H9 (cell line): ENCODE results near the gene PHACTR1. TPM values are rescaled to one million over a fixed set of nuclear protein-coding genes. Genes with fewer than 3 reads are reported as not detected.

ENCODE experiments used
- DNase-seq: peaks from one replicate; pipeline ENCODE4 v3.0.0-alpha.2; 2017
- H2AFZ ChIP-seq: one replicate; pipeline ENCODE4 v1.6.1; 2013; ENCODE audit warnings: mild to moderate bottlenecking, low read length, control low read depth, moderate library complexity
- H2AK5ac ChIP-seq: 2 replicates; pipeline ENCODE4 v1.6.1; 2013; ENCODE audit warnings: low read length, control low read depth, mixed read lengths; ENCODE audit not compliant: insufficient read length
- H2BK120ac ChIP-seq: one replicate; pipeline ENCODE4 v1.6.1; 2013; ENCODE audit warnings: low read depth, mild to moderate bottlenecking, low read length, control low read depth, inconsistent platforms; ENCODE audit not compliant: poor library complexity, severe bottlenecking
- H2BK12ac ChIP-seq: 2 replicates; pipeline ENCODE4 v1.6.1; 2013; ENCODE audit warnings: low read length, control low read depth, mixed read lengths, low read depth; ENCODE audit not compliant: insufficient read length
- H2BK15ac ChIP-seq: 2 replicates; pipeline ENCODE4 v1.6.1; 2013; ENCODE audit warnings: low read depth, low read length, control low read depth
- H2BK20ac ChIP-seq: one replicate; pipeline ENCODE4 v1.6.1; 2013; ENCODE audit warnings: low read depth, mild to moderate bottlenecking, low read length, control low read depth, inconsistent platforms; ENCODE audit not compliant: poor library complexity, severe bottlenecking
- H2BK5ac ChIP-seq: 2 replicates; pipeline ENCODE4 v1.6.1; 2013; ENCODE audit warnings: low read length, control low read depth, mixed read lengths; ENCODE audit not compliant: insufficient read length
- H3K14ac ChIP-seq: 2 replicates; pipeline ENCODE4 v1.6.1; 2013; ENCODE audit warnings: low read length, control low read depth; ENCODE audit not compliant: insufficient read depth
- H3K18ac ChIP-seq: 2 replicates; pipeline ENCODE4 v1.6.1; 2013; ENCODE audit warnings: low read depth, mild to moderate bottlenecking, mixed read lengths, low read length, control low read depth; ENCODE audit not compliant: insufficient read length
- H3K23ac ChIP-seq: 2 replicates; pipeline ENCODE4 v1.6.1; 2013; ENCODE audit warnings: low read length, control low read depth, mixed read lengths, low read depth; ENCODE audit not compliant: insufficient read length
- H3K23me2 ChIP-seq: 2 replicates; pipeline ENCODE4 v1.6.1; 2013; ENCODE audit warnings: low read depth, mild to moderate bottlenecking, mixed read lengths, low read length, control low read depth; ENCODE audit not compliant: insufficient read length, poor library complexity, severe bottlenecking
- H3K27ac ChIP-seq: 2 replicates; pipeline ENCODE4 v1.5.1; 2013; ENCODE audit warnings: low read length, control low read depth, mixed read lengths, low read depth; ENCODE audit not compliant: insufficient read length
- H3K27me3 ChIP-seq: 2 replicates; pipeline ENCODE4 v1.6.1; 2013; ENCODE audit warnings: low read length, control low read depth, inconsistent platforms; ENCODE audit not compliant: insufficient read depth
- H3K4ac ChIP-seq: 2 replicates; pipeline ENCODE4 v1.6.1; 2013; ENCODE audit warnings: low read depth, mild to moderate bottlenecking, control low read depth, inconsistent platforms, low read length, moderate library complexity
- H3K4me1 ChIP-seq: 2 replicates; pipeline ENCODE4 v1.6.1; 2013; ENCODE audit warnings: low read length, control low read depth, inconsistent platforms; ENCODE audit not compliant: insufficient read depth
- H3K4me2 ChIP-seq: 2 replicates; pipeline ENCODE4 v1.6.1; 2013; ENCODE audit warnings: low read length, control low read depth, mixed read lengths; ENCODE audit not compliant: insufficient read length, insufficient read depth
- H3K56ac ChIP-seq: 2 replicates; pipeline ENCODE4 v1.6.1; 2013; ENCODE audit warnings: low read depth, mild to moderate bottlenecking, mixed read lengths, low read length, control low read depth; ENCODE audit not compliant: insufficient read length
- H3K79me1 ChIP-seq: 2 replicates; pipeline ENCODE4 v1.6.1; 2013; ENCODE audit warnings: low read depth, mild to moderate bottlenecking, moderate library complexity, low read length, control low read depth, inconsistent platforms; ENCODE audit not compliant: insufficient read depth, poor library complexity, severe bottlenecking
- H3K79me2 ChIP-seq: 2 replicates; pipeline ENCODE4 v1.6.1; 2013; ENCODE audit warnings: low read length, control low read depth, inconsistent platforms; ENCODE audit not compliant: insufficient read depth
- H3K9ac ChIP-seq: 2 replicates; pipeline ENCODE4 v1.6.1; 2013; ENCODE audit warnings: low read length, control low read depth, mixed read lengths; ENCODE audit not compliant: insufficient read length; ENCODE audit errors: extremely low read depth
- H3K9me3 ChIP-seq: one replicate; pipeline ENCODE4 v1.6.1; 2013; ENCODE audit warnings: low read depth, low read length, inconsistent platforms; ENCODE audit not compliant: control insufficient read depth
- H3T11ph ChIP-seq: one replicate; pipeline ENCODE4 v1.6.1; 2013; ENCODE audit warnings: mild to moderate bottlenecking, low read length, control low read depth, inconsistent platforms
- H4K20me1 ChIP-seq: one replicate; pipeline ENCODE4 v1.6.1; 2013; ENCODE audit not compliant: control insufficient read depth, insufficient read length, insufficient read depth
- H4K5ac ChIP-seq: 2 replicates; pipeline ENCODE4 v1.6.1; 2013; ENCODE audit warnings: low read depth, mild to moderate bottlenecking, mixed read lengths, low read length, control low read depth; ENCODE audit not compliant: insufficient read length
- H4K8ac ChIP-seq: replicated peaks from 2 replicates; pipeline ENCODE4 v1.6.1; 2013; ENCODE audit warnings: low read length, control low read depth, mixed read lengths, low read depth; ENCODE audit not compliant: insufficient read length
- H4K91ac ChIP-seq: 2 replicates; pipeline ENCODE4 v1.6.1; 2013; ENCODE audit warnings: low read depth, mild to moderate bottlenecking, moderate library complexity, mixed read lengths, low read length, control low read depth; ENCODE audit not compliant: insufficient read length
- H3K27ac Mint-ChIP-seq, 3 experiments: 2 replicates in 2 of 3; 3 replicates in 1 of 3; pipeline ENCODE4 v1.8.0; 2020 to 2021; ENCODE audit warnings: mixed read lengths in 3 of 3, mild to moderate bottlenecking in 1 of 3, moderate library complexity in 1 of 3
- H3K27me3 Mint-ChIP-seq: 2 replicates; pipeline ENCODE4 v1.8.0; 2021; ENCODE audit warnings: low read depth, mild to moderate bottlenecking, moderate library complexity, mixed read lengths
- H3K36me3 Mint-ChIP-seq, 3 experiments: 2 replicates in 2 of 3; 3 replicates in 1 of 3; pipeline ENCODE4 v1.8.0; 2020 to 2021; ENCODE audit warnings: low read depth in 3 of 3, mixed read lengths in 3 of 3; ENCODE audit not compliant: insufficient read depth in 1 of 3
- H3K4me1 Mint-ChIP-seq, 2 experiments: 2 replicates each; pipeline ENCODE4 v1.8.0; 2020; ENCODE audit warnings: mixed read lengths in 2 of 2
- H3K4me3 Mint-ChIP-seq, 2 experiments: 2 replicates in 1 of 2; 3 replicates in 1 of 2; pipeline ENCODE4 v1.8.0; 2020 to 2021; ENCODE audit warnings: mild to moderate bottlenecking in 2 of 2, mixed read lengths in 2 of 2, moderate library complexity in 1 of 2
- H3K9me3 Mint-ChIP-seq, 2 experiments: 2 replicates in 1 of 2; 3 replicates in 1 of 2; pipeline ENCODE4 v1.8.0; 2020; ENCODE audit warnings: mild to moderate bottlenecking in 2 of 2, mixed read lengths in 2 of 2, moderate library complexity in 1 of 2
- CTCF ChIP-seq: fragments of 200-600 bp; sonication (generic); conservative IDR thresholded peaks from 3 replicates; pipeline ENCODE4 v1.8.0; 2021; ENCODE audit warnings: antibody characterized with exemption, mild to moderate bottlenecking
- WGBS: extraction: QIAGEN DNeasy Blood & Tissue Kit; methylation state at CpG from one replicate; pipeline ENCODE4 v1.1.7; 2013; ENCODE audit warnings: missing lambda C conversion rate, low lambda C conversion rate, mixed read lengths; ENCODE audit not compliant: insufficient read length; ENCODE audit errors: extremely low coverage; 5-methylcytosine and 5-hydroxymethylcytosine counted together
- total RNA-seq: library from RNA; stranded (reverse); gene quantifications from 2 replicates; pipeline ENCODE4 v1.2.1, GENCODE V29; 2021

PHACTR1 gene
- total RNA-seq, 1 experiment from 2014 or later = 15.9 TPM

GRCh38 chr6:13034316-13034715, 317.7 kb downstream of the PHACTR1 start:
- no peak overlapping the region for H2BK15ac ChIP-seq
- Mint-ChIP-seq H3K36me3 (no peaks in the 10 kb centered on the region), H3K9me3 (no peaks in the 10 kb centered on the region), H3K27me3 (no peaks in the 10 kb centered on the region), H3K27ac (no peak overlapping the region), H3K4me3 (no peak overlapping the region), H3K4me1 (no peaks in the 10 kb centered on the region; a peak in 1 of 4 replicates)
- H3T11ph ChIP-seq = no peak overlapping the region
- no peak overlapping the region for H3K27ac ChIP-seq
- no peak overlapping the region for H2BK5ac ChIP-seq
- no peaks in the 10 kb centered on the region for H3K79me1 ChIP-seq
- no peak overlapping the region for H3K18ac ChIP-seq
- H4K8ac ChIP-seq = no peak overlapping the region
- TF ChIP-seq CTCF = no peak
- no peak for DNase-seq
- no peak overlapping the region for H4K5ac ChIP-seq
- no CpG with 5 or more reads among the region's 1 CpG for WGBS
- no peak overlapping the region for H3K14ac ChIP-seq
- no peaks in the 10 kb centered on the region for H3K9me3 ChIP-seq
- no peak overlapping the region for H3K9ac ChIP-seq
- no peaks in the 10 kb centered on the region for H3K4me1 ChIP-seq
- H2BK20ac ChIP-seq = no peak overlapping the region
- no peak overlapping the region for H2BK120ac ChIP-seq
- H3K4ac ChIP-seq = no peak overlapping the region
- no peak overlapping the region for H2AFZ ChIP-seq
- H3K27me3 ChIP-seq = no peaks in the 10 kb centered on the region
- H2BK12ac ChIP-seq = no peak overlapping the region
- no peaks in the 10 kb centered on the region for H3K79me2 ChIP-seq
- no peak overlapping the region for H3K56ac ChIP-seq
- H3K23me2 ChIP-seq = no peaks in the 10 kb centered on the region
- no peaks in the 10 kb centered on the region for H4K20me1 ChIP-seq
- no peak overlapping the region for H2AK5ac ChIP-seq
- no peak overlapping the region for H3K23ac ChIP-seq
- H4K91ac ChIP-seq = no peak overlapping the region
- no peak overlapping the region for H3K4me2 ChIP-seq
